HEK293 (cell line): Measurements from ENCODE around the gene KLHL25.

Experiments used
- ATF2 ChIP-seq: fragments of 450-650 bp; formaldehyde crosslinking; IDR thresholded peaks from 2 replicates; pipeline ENCODE4 v1.5.1; 2016; ENCODE audit warnings: missing biosample characterization, missing genetic modification characterization, low read depth
- CTCF ChIP-seq: fragments of 450-650 bp; formaldehyde crosslinking; IDR thresholded peaks from 2 replicates; pipeline ENCODE4 v1.5.1; 2016; ENCODE audit warnings: missing biosample characterization, missing genetic modification characterization
- REST ChIP-seq: fragments of 450-650 bp; formaldehyde crosslinking; IDR thresholded peaks from 2 replicates; pipeline ENCODE4 v1.5.1; 2016; ENCODE audit warnings: missing biosample characterization, missing genetic modification characterization
- ZBTB10 ChIP-seq: fragments of 450-650 bp; formaldehyde crosslinking; IDR thresholded peaks from 2 replicates; pipeline ENCODE4 v1.5.1; 2016; ENCODE audit warnings: missing biosample characterization, missing genetic modification characterization
- ZNF274 ChIP-seq, 2 experiments: fragments of 200-500 bp in 1 of 2; fragments of 450-650 bp in 1 of 2; sonication (Bioruptor generic) in 1 of 2; formaldehyde crosslinking in 1 of 2; IDR thresholded peaks; 2 replicates each; pipeline versions ENCODE4 v1.5.1 to v1.6.1; 2014 to 2016; ENCODE audit warnings: borderline replicate concordance in 1 of 2, inconsistent platforms in 1 of 2, low read length in 1 of 2, missing biosample characterization in 1 of 2, missing genetic modification characterization in 1 of 2
- ZNF280C ChIP-seq: fragments of 450-650 bp; formaldehyde crosslinking; IDR thresholded peaks from 2 replicates; pipeline ENCODE4 v1.5.1; 2016; ENCODE audit warnings: missing biosample characterization, missing genetic modification characterization
- ZNF335 ChIP-seq: fragments of 450-650 bp; formaldehyde crosslinking; conservative IDR thresholded peaks from 2 replicates; pipeline ENCODE4 v1.5.1; 2016; ENCODE audit warnings: missing biosample characterization, missing genetic modification characterization
- ZNF362 ChIP-seq: fragments of 450-650 bp; formaldehyde crosslinking; IDR thresholded peaks from 2 replicates; pipeline ENCODE4 v1.5.1; 2016; ENCODE audit warnings: missing biosample characterization, missing genetic modification characterization
- ZNF48 ChIP-seq: fragments of 450-650 bp; formaldehyde crosslinking; IDR thresholded peaks from 2 replicates; pipeline ENCODE4 v1.5.1; 2016; ENCODE audit warnings: missing biosample characterization, missing genetic modification characterization
- ZNF626 ChIP-seq: fragments of 450-650 bp; sonication (Bioruptor Pico); formaldehyde crosslinking; IDR thresholded peaks from 2 replicates; pipeline ENCODE4 v1.5.1; 2018; ENCODE audit warnings: missing biosample characterization, missing genetic modification characterization, inconsistent platforms
- ZNF707 ChIP-seq: fragments of 450-650 bp; formaldehyde crosslinking; IDR thresholded peaks from 2 replicates; pipeline ENCODE4 v1.5.1; 2016; ENCODE audit warnings: missing biosample characterization, missing genetic modification characterization

GRCh38 chr15:85804481-85805170, 9.9 kb upstream of the KLHL25 start:
- TF ChIP-seq CTCF (tag by site-specific recombination) (no peak), ZNF707 (no peak), ZNF280C (tag by site-specific recombination) (no peak), ATF2 (tag by site-specific recombination) (no peak), ZNF274 (IDR thresholded peaks at IDR 0.05; ENCODE audit: low read length) (no peak), ZNF274 (tag by site-specific recombination; IDR thresholded peaks at IDR 0.05; ENCODE audit: borderline replicate concordance) (no peak), REST (tag by site-specific recombination) (no peak), ZBTB10 (tag by site-specific recombination) (no peak), ZNF362 (tag by site-specific recombination) (no peak), ZNF335 (no peak), ZNF626 (no peak), ZNF48 (tag by site-specific recombination) (no peak)
